HG03442 (cell line): ENCODE results near the gene SNX25.

Source experiments
- ATAC-seq: cut with Tn5 transposase; IDR thresholded peaks from one replicate; pipeline ENCODE4 v1.9.1; 2021; ENCODE audit warnings: mild to moderate bottlenecking, moderate library complexity; ENCODE audit not compliant: unreplicated experiment

Gene SNX25

GRCh38 chr4:185370268-185370949, 161.0 kb downstream of the SNX25 start:
- ATAC-seq, result no peak

GRCh38 chr4:185371702-185372101, 162.3 kb downstream of the SNX25 start:
- ATAC-seq, result no peak

GRCh38 chr4:185374027-185374426, 164.6 kb downstream of the SNX25 start:
- no peak for ATAC-seq

- ATAC-seq, result no peak
Observed at GRCh38 chr4:185374573-185374972, 165.2 kb downstream of the SNX25 start.

- ATAC-seq, result no peak
Observed at GRCh38 chr4:185378264-185378663, 168.9 kb downstream of the SNX25 start.

GRCh38 chr4:185379326-185380295, 170.2 kb downstream of the SNX25 start:
- no peak for ATAC-seq

GRCh38 chr4:185380320-185380719, 170.9 kb downstream of the SNX25 start:
- no peak for ATAC-seq

GRCh38 chr4:185381288-185382196, 172.1 kb downstream of the SNX25 start:
- no peak for ATAC-seq

GRCh38 chr4:185382754-185383153, 173.4 kb downstream of the SNX25 start:
- no peak for ATAC-seq

- no peak for ATAC-seq
Observed at GRCh38 chr4:185383451-185383850, 174.1 kb downstream of the SNX25 start.

GRCh38 chr4:185384061-185384460, 174.7 kb downstream of the SNX25 start:
- no peak for ATAC-seq

GRCh38 chr4:185384930-185385331, 175.5 kb downstream of the SNX25 start:
- ATAC-seq, result no peak

GRCh38 chr4:185387957-185388356, 178.6 kb downstream of the SNX25 start:
- no peak for ATAC-seq

- no peak for ATAC-seq
Observed at GRCh38 chr4:185390941-185391340, 181.5 kb downstream of the SNX25 start.

GRCh38 chr4:185392156-185392555, 182.8 kb downstream of the SNX25 start:
- no peak for ATAC-seq

GRCh38 chr4:185394568-185395237, 185.3 kb downstream of the SNX25 start:
- ATAC-seq, result no peak

- ATAC-seq, result no peak
Observed at GRCh38 chr4:185395238-185395955, 186.0 kb downstream of the SNX25 start, which contains the start of gene LRP2BP. Gene LRP2BP, minus strand, starts transcription at chr4:185395924. Its CDS starts 17,738 bp downstream, at chr4:185378186.

- ATAC-seq, result peak; percentile 71
Observed at GRCh38 chr4:185395956-185396723, 186.7 kb downstream of the SNX25 start.
